A204.1 (cell line): ENCODE data around the gene RBMS1.
"Not testable (repeated sequence)": the region's sequence is repeated elsewhere in the genome, so short reads cannot be mapped to it uniquely, and the experiment has no call there.

Experiments used
- FAIRE-seq: peaks from 2 replicates; lab custom pipeline; 2012; peaks lifted over from hg19 to GRCh38; lab: Jason Lieb, UNC

The RBMS1 gene

DNA sequence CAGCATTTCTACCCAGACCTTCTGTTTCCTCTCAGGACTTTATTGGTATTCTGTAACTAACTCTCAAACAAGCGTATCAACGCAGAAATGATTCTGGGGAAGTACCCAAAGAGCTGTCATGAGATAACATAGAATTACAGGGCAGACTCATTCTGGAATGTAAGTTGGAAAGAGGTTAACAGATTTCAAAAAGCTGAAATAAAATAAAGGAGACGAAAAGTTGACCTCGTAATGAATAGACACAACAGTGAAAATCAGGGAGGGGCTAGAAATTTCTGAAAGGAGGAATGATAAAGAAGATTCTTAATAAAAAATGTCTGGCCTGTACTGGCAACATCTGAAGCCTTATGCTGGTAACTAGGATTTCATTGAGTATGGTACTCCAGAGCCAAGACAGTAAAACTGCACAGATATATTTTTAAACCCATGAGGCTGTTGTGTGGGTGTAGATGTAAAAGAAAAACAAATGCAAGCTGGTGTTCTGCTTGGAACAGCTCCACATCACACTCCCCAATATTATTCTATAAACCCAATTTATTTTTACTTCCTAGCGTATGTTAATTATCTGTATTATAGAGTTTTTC lies 23.9 kb downstream of the RBMS1 start:
- no peak for FAIRE-seq

DNA sequence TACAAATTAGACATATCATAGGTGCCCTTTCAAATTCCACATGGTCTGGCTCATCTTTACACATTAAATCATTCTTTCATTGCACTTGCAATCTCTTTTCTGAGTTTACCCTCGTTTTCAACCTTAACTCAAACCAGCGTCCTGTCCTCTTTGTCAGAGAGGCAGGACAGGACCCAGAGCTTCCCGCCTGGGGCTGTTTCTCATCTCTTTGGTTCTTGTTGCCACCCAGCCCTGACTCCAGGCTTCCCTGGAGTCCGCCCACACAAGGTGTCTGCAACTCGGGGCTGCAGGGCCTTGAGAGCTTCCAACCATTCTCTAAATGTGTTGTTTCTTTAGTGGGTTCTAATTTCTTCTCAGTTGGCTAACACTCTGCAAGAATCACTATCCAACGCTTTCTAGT lies 24.4 kb downstream of the RBMS1 start:
- no peak for FAIRE-seq

DNA sequence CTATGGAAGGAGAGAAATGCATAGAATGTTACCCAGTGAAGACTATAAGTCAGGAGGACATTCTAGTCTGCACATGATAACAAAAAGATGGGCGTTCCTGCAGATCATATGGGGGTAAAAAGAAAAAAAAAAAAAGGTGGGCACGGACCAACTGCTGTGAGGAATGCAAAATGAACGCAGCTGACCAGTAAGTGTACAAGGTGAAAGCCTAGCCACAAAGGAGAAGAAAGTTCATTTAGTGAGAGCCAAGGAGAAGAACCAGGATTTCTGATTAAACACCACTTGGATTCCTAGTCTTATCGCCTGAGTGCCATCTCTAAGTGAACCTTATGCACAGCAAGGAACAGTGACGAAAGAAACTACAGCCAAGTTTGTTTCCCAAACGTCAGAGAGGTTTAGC lies 26.5 kb downstream of the RBMS1 start:
- no peak for FAIRE-seq

GRCh38 chr2:160465406-160465805 lies 28.2 kb downstream of the RBMS1 start:
- FAIRE-seq: no peak

GRCh38 chr2:160465002-160465401 lies 28.6 kb downstream of the RBMS1 start:
- FAIRE-seq: no peak

DNA sequence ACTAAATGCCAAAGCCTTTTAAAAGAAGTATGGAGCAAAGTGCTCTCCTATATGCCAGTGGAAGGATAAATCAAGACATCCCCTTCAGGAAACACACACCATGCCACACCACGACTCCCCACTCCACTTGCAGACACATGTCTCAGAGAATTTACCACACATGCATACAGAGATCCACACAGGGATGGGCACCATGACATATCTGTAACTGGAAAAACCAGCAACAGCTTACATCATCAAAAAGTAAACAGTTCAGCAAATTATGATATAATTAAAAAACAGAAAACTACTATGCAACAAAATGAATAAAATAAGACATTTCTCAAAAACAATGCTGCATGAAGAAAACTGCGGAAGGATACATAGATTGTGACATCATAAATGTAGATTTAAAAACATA lies 29.6 kb downstream of the RBMS1 start:
- FAIRE-seq: no peak

- no peak for FAIRE-seq
Observed at GRCh38 chr2:160463245-160463644, 30.4 kb downstream of the RBMS1 start.

DNA sequence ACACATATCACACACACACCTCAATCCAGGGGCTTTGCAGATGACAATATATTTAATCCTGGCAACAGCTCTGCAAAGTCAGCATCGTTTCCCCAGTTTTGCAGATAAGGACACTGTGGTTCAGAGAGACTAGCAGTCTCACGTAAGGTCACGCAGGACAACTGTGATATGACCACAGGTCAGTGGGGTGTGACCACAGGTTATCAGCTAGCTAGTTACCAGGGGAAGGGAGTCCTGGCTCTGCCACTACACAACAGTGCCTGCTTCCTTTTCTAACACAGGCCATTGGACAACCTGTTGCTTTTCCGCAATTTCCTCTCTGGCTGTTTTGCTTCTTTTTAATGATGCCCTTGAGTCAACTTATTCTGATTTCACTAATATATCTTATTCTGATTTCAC lies 33.3 kb downstream of the RBMS1 start:
- FAIRE-seq: no peak

- no peak for FAIRE-seq
Observed at GRCh38 chr2:160459538-160460332, 33.9 kb downstream of the RBMS1 start.

DNA sequence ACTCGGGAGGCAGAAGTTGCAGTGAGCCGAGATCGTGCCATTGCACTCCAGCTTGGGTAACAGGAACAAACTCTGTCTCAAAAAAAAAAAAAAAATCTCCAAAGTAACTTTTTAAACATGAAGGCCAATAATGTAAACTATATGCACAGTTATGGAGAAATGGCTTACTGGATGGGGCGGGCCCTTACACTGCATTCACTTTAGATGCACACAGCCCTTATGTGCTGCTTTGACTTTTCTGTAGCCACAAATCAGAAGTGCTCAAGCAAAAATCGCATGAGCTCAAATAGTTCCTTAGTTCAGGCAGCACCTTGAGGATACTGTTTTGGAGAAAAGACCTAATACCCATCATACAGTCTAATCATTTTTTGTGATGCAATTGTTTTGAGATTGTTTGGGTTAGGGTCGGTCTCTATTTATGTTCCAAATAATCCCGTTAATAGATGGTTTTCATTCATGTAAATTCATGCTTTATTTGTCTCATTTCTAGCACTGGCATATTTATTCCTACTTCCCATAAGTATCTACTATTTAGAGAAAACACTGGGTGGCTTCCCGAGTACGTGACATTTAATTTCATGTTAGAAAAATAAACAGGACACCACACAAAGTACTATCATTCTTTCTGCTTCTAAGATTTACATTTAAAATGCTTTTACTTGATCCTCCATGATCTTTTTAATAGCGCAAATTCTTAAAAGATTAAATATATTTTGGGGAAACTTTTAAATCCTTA lies 34.7 kb downstream of the RBMS1 start:
- no peak for FAIRE-seq

DNA sequence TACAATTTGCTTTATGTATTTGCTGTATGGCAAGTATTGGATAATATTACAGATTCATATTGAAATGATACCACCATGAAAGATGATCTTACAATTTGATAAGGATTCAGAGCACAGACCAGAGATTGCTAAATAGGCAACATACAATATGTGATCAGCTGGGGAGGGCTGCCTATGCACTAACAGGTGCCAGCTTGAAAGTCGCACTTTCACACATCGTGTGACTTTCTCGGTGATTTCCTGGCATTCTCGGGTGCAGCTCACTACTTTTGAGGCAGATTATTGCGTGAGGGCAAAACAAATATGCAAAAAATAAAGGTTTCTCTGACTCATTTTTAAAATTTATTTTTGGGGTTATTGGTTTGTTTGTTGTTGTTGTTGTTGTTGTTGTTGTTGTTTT lies 36.0 kb downstream of the RBMS1 start:
- FAIRE-seq: no peak

DNA sequence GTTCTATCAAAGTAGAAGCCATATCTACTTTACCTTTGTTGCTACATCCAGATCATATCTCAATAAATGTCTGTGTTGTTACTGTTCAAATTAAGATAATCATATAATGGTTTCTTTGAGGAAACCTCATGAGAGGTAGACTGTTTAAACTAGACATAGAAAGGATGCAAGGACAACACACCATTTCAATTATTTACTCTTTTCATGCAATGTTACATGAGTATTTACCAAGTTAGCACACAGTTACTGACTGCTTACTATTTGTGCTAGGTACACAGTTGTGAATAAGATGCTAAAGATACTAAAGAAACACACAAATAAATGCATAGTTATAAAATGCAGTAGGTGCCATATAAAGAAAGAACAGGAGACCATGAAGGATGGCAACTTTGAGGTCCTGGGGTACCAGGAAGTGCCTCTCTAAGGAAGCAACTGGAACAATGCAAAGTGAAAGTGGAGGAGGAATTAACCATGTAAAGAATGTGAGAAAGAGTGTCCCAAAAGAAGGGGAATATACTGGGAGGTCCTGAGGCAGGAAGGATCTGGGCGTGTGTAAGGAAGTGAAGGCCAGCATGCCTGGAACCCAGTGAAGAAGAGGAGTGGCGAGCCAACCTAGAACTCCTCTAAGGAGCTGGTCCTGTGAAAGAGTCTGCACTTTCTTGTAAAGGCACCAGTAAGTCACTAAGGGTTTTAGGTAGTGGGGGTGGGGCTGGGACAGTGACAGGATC lies 39.4 kb downstream of the RBMS1 start:
- FAIRE-seq: no peak

- no peak for FAIRE-seq
Observed at GRCh38 chr2:160453111-160453820, 40.3 kb downstream of the RBMS1 start.

DNA sequence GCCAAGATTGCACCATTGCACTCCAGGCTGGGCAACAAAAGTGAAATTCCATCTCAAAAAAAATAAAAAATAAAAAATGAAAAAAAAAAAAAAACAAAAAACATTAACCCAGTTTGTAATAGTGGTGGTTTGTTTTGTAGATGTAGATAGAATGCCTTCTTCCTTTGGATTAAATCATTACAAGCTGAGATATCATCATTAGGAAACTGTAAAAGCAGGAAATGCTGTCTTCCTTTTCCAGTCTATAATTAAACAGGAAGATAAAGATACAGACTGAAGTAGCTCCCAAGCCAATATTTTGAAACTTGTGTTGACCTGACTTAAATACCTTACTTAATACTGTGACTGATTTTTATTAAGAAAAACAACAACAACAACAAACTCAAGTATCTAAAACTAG lies 43.1 kb downstream of the RBMS1 start:
- no peak for FAIRE-seq

DNA sequence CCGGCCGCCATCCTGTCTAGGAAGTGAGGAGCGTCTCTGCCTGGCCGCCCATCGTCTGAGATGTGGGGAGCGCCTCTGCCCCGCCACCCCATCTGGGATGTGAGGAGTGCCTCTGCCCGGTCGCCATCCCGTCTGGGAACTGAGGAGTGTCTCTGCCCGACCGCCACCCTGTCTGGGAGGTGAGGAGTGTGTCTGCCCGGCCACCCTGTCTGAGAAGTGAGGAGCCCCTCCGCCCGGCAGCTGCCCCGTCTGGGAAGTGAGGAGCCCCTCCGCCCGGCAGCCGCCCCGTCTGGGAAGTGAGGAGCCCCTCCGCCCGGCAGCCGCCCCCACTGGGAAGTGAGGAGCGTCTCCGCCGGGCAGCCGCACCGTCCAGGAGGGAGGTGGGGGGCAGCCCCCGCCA lies 44.8 kb downstream of the RBMS1 start:
- not testable (repeated sequence) for FAIRE-seq

GRCh38 chr2:160445673-160446072 lies 47.9 kb downstream of the RBMS1 start:
- no peak for FAIRE-seq

DNA sequence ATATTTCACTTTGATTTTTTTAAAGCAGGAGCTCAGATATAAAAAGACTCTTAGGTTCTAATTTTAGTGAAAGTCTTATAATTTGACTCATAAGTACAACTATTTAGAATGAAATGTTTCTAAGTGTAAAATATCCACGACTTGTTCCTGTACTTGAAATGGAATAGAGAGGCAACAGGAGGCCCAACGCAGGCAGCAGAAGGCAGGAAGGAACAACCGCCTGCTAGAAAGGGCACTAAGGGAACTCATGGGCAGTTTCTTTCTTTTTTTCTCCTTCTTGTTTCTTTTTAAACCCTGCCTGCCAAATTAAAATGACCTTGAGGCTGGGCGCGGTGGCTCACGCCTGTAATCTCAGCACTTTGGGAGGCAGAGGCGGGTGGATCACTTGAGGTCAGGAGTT lies 51.0 kb downstream of the RBMS1 start:
- no peak for FAIRE-seq

DNA sequence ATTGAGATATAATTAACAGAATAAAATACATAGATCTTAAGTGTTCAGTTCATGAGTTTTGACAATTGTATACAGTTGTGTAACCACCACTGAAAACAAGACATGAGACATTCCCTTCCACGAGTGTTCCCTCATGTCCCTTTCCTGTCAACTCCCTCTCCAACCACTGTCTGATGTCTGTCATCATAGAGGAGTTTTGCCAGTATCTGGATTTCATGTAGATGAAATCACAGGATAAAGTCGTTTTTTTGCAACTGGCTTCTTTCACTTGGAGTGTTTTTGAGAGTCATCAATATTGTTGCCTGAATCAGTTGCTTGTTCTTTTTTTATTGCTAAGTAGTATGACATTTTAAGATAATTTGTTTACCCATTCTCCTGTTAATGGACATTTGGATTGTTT lies 52.7 kb downstream of the RBMS1 start:
- no peak for FAIRE-seq

DNA sequence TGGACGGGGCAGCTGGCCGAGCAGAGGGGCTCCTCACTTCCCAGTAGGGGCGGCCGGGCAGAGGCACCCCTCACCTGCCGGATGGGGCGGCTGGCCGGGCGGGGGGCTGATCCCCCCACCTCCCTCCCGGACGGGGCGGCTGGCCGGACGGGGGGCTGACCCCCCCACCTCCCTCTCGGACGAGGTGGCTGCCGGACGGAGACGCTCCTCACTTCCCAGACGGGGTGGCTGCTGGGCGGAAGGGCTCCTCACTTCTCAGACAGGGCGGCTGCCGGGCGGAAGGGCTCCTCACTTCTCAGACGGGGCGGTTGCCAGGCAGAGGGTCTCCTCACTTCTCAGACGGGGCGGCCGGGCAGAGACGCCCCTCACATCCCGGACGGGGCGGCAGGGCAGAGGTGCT lies 54.6 kb downstream of the RBMS1 start:
- not testable (repeated sequence) for FAIRE-seq

GRCh38 chr2:160437273-160437672 lies 56.3 kb downstream of the RBMS1 start:
- FAIRE-seq: no peak

DNA sequence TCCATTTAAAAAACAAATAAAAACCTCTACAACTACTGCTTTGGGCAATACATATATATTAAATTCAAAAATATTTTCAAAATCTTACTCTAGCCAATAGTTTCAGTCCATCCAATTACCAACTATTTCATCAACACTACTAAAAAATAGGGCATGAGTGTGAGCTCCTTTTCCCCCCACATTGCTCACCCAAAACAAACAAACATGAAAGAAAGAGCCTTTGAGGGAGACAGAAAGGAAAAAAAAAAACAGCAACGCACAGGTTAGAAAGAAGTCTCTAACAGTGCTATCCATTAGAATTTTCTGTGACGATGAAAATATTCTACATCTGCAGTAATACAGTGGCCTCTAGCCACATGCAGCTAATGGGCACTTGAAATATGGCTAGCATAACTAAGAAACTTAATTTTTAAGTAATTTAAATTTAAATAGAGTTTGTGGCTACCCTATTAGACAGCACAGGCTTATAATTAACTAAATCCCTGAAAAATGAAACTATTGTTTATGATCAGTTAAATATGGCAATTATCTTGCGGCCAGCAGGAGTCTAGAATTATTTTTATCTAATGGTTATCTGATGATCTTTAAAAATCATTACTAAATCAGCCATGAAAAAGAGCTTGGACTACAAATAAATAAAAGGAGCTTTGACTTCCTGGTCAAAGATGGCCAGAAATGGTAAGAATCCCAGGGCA lies 59.2 kb downstream of the RBMS1 start:
- no peak for FAIRE-seq
